GM12878 (cell line): ENCODE results near the gene QSOX2. TPM values are rescaled to one million over a fixed set of nuclear protein-coding genes. Genes with fewer than 3 reads are reported as not detected.

Experiments
- ATAC-seq: fragments of 200-7000 bp; cut with Tn5 transposase; 3 replicates; pipeline ENCODE4 v1.9.1; 2020; ENCODE audit warnings: mild to moderate bottlenecking, moderate library complexity
- BruUV-seq: library from RNA; stranded (reverse); fragments of 400-500 nt; replicated peaks from 2 replicates; lab custom pipeline; 2021; lab: Mats Ljungman, UMichigan
- CTCF ChIA-PET: fragments of 300-600 bp; sonication (Branson Sonifier 250); formaldehyde crosslinking; extraction: SDS; loops from one replicate; lab custom pipeline; 2021; ENCODE audit warnings: inconsistent platforms; lab: Yijun Ruan, JAX
- POLR2A ChIA-PET: fragments of 350-600 bp; formaldehyde crosslinking; extraction: SDS; loops from one replicate; lab custom pipeline; 2021; ENCODE audit warnings: inconsistent platforms; lab: Charles Lee
- RAD21 ChIA-PET: fragments of 300-600 bp; sonication (Branson Sonifier 250); formaldehyde crosslinking; loops from one replicate; lab custom pipeline; 2023; ENCODE audit warnings: antibody characterized with exemption; ENCODE audit not compliant: unreplicated experiment; lab: Charles Lee
- SMC1A ChIA-PET: fragments of 300-600 bp; sonication (Branson Sonifier 250); formaldehyde crosslinking; loops from one replicate; lab custom pipeline; 2023; ENCODE audit not compliant: unreplicated experiment, uncharacterized antibody; lab: Charles Lee
- DNase-seq: peaks from one replicate; pipeline ENCODE4 v3.0.0-alpha.2; 2011; ENCODE audit warnings: low read depth, low spot score
- FAIRE-seq: peaks from 3 replicates; lab custom pipeline; 2011; peaks lifted over from hg19 to GRCh38; lab: Jason Lieb, UNC
- H2AFZ ChIP-seq: 2 replicates; pipeline ENCODE4 v1.6.0; 2011; ENCODE audit warnings: low read depth, low read length, control low read depth; ENCODE audit not compliant: control insufficient read depth
- H3K27ac ChIP-seq: 2 replicates; pipeline ENCODE4 v1.5.1; 2011; ENCODE audit warnings: control low read depth; ENCODE audit not compliant: control insufficient read depth, insufficient read depth
- H3K27me3 ChIP-seq, 2 experiments: replicated peaks in 1 of 2; 2 replicates each; pipeline versions ENCODE4 v1.6.0 to v1.6.1; 2011; ENCODE audit warnings: low read length in 1 of 2; ENCODE audit not compliant: control insufficient read depth in 2 of 2, insufficient read depth in 2 of 2
- H3K36me3 ChIP-seq, 2 experiments: 2 replicates each; pipeline ENCODE4 v1.5.1; 2011; ENCODE audit warnings: low read length in 1 of 2; ENCODE audit not compliant: control insufficient read depth in 2 of 2, insufficient read depth in 2 of 2
- H3K4me1 ChIP-seq: 2 replicates; pipeline ENCODE4 v1.6.1; 2011; ENCODE audit warnings: mild to moderate bottlenecking, low read length, moderate library complexity, mixed read lengths; ENCODE audit not compliant: control insufficient read depth, insufficient read depth
- H3K4me2 ChIP-seq: 2 replicates; pipeline ENCODE4 v1.6.0; 2011; ENCODE audit warnings: control low read depth; ENCODE audit not compliant: control insufficient read depth, insufficient read depth
- H3K4me3 ChIP-seq: fragments of 200-600 bp; sonication (generic); 2 replicates; pipeline ENCODE4 v1.5.1; 2016
- H3K79me2 ChIP-seq: 2 replicates; pipeline ENCODE4 v1.6.0; 2011; ENCODE audit warnings: low read length; ENCODE audit not compliant: control insufficient read depth, insufficient read depth
- H3K9ac ChIP-seq: 2 replicates; pipeline ENCODE4 v1.8.0; 2011; ENCODE audit warnings: low read length, control low read depth, mixed read lengths; ENCODE audit not compliant: control insufficient read depth, insufficient read depth
- H3K9me3 ChIP-seq: replicated peaks from 3 replicates; pipeline ENCODE4 v1.5.1; 2011; ENCODE audit warnings: mild to moderate bottlenecking, low read length; ENCODE audit not compliant: control insufficient read depth, insufficient read depth
- H4K20me1 ChIP-seq: 2 replicates; pipeline ENCODE4 v1.6.0; 2011; ENCODE audit not compliant: control insufficient read depth, insufficient read depth
- ASH2L ChIP-seq: fragments of 300-600, 200-600 bp; sonication (generic); IDR thresholded peaks from 2 replicates; pipeline ENCODE4 v1.6.1; 2017; ENCODE audit warnings: low read depth, mild to moderate bottlenecking, borderline replicate concordance
- ATF7 ChIP-seq: fragments of 450-650 bp; IDR thresholded peaks from 2 replicates; pipeline ENCODE4 v1.6.1; 2016; ENCODE audit warnings: low read depth, mild to moderate bottlenecking
- CHD4 ChIP-seq: fragments of 200-600 bp; sonication (generic); IDR thresholded peaks from 2 replicates; pipeline ENCODE4 v1.6.1; 2016; ENCODE audit warnings: mild to moderate bottlenecking
- CREB1 ChIP-seq: IDR thresholded peaks from 2 replicates; pipeline ENCODE4 v1.6.1; 2012; ENCODE audit warnings: low read depth, mild to moderate bottlenecking, inconsistent platforms
- EGR1 ChIP-seq, 2 experiments: IDR thresholded peaks; 1 replicate in 1 of 2; 2 replicates in 1 of 2; pipeline ENCODE4 v1.6.1; 2011 to 2012; ENCODE audit warnings: low read depth in 2 of 2, low read length in 2 of 2, borderline replicate concordance in 1 of 2, mild to moderate bottlenecking in 1 of 2, moderate library complexity in 1 of 2
- GATAD2B ChIP-seq: fragments of 450-650 bp; conservative IDR thresholded peaks from 2 replicates; pipeline ENCODE4 v1.6.1; 2017; ENCODE audit warnings: low read depth, mild to moderate bottlenecking, moderate library complexity
- HDAC2 ChIP-seq: fragments of 200-600 bp; sonication (generic); IDR thresholded peaks from 2 replicates; pipeline ENCODE4 v1.6.1; 2017
- MEF2A ChIP-seq: IDR thresholded peaks from 2 replicates; pipeline ENCODE4 v1.6.1; 2011; ENCODE audit warnings: low read depth, mild to moderate bottlenecking, low read length, moderate library complexity; ENCODE audit not compliant: insufficient read depth
- SIN3A ChIP-seq: IDR thresholded peaks from 2 replicates; pipeline ENCODE4 v1.6.1; 2012; ENCODE audit warnings: low read depth, low read length, improper control_type of control experiment
- SMC3 ChIP-seq: IDR thresholded peaks from 2 replicates; pipeline ENCODE4 v1.6.1; 2011; ENCODE audit warnings: low read length, improper control_type of control experiment, borderline replicate concordance
- TAF1 ChIP-seq: IDR thresholded peaks from 2 replicates; pipeline ENCODE4 v1.6.1; 2011; ENCODE audit warnings: mild to moderate bottlenecking, low read depth, low read length, borderline replicate concordance
- TARDBP ChIP-seq: IDR thresholded peaks from 2 replicates; pipeline ENCODE4 v1.6.1; 2016; ENCODE audit warnings: borderline replicate concordance
- TCF3 ChIP-seq: IDR thresholded peaks from 2 replicates; pipeline ENCODE4 v1.6.1; 2012; ENCODE audit warnings: low read depth, mild to moderate bottlenecking, low read length, borderline replicate concordance; ENCODE audit not compliant: insufficient read depth
- ZNF24 ChIP-seq: fragments of 450-650 bp; IDR thresholded peaks from 2 replicates; pipeline ENCODE4 v1.6.1; 2017; ENCODE audit warnings: antibody characterized with exemption, mild to moderate bottlenecking
- ZNF622 ChIP-seq: fragments of 450-650 bp; IDR thresholded peaks from 2 replicates; pipeline ENCODE4 v1.6.1; 2017; ENCODE audit warnings: mild to moderate bottlenecking, inconsistent platforms
- ZZZ3 ChIP-seq: IDR thresholded peaks from 2 replicates; pipeline ENCODE4 v1.6.1; 2011; ENCODE audit warnings: low read depth; ENCODE audit not compliant: control insufficient read depth, insufficient read length
- WGBS: methylation state at CpG from one replicate; pipeline ENCODE4 v1.1.6; 2016; ENCODE audit warnings: low lambda C conversion rate; ENCODE audit not compliant: insufficient replicate concordance, insufficient coverage; ENCODE audit errors: missing lambda C conversion rate; 5-methylcytosine and 5-hydroxymethylcytosine counted together
- in situ Hi-C: fragments of 300-500 bp; cut with MboI; formaldehyde crosslinking; loops from 9 replicates; pipeline ENCODE4 v1.14.3; 2018; ENCODE audit warnings: mixed read lengths
- intact Hi-C: fragments of 100-400 bp; cut with micrococcal nuclease; formaldehyde crosslinking; loops from one replicate; pipeline ENCODE4 v1.14.2; 2022; ENCODE audit not compliant: unreplicated experiment
- polyA plus RNA-seq, 11 experiments: library from polyadenylated mRNA; depleted of rRNA in 4 of 11; unstranded in 6 of 11; stranded (reverse) in 5 of 11; fragments of >200 nt; fragmentation: Nextera tagmentation in 4 of 11; fragmentation: Illumina TruSeq in 1 of 11; extraction: Ambion mirVana in 4 of 11; extraction: Trizol in 1 of 11; gene quantifications; 1 replicate in 1 of 11; 2 replicates in 10 of 11; pipeline versions ENCODE4 v1.2.1 to v1.2.3, GENCODE V29; 2011 to 2016; ENCODE audit warnings: inconsistent platforms in 2 of 11, missing spikeins in 2 of 11, low read depth in 1 of 11
- total RNA-seq, 4 experiments: library from RNA; depleted of rRNA in 3 of 4; stranded (reverse); fragments of >200 nt in 3 of 4; fragmentation: Illumina TruSeq in 1 of 4; extraction: Trizol in 1 of 4; gene quantifications; 2 replicates each; pipeline versions ENCODE4 v1.2.1 to v1.2.3, GENCODE V29; 2013 to 2021
- TF ChIP-seq, protein P1 (sequence below): fragments of 450-650 bp; IDR thresholded peaks from 2 replicates; pipeline ENCODE4 v1.6.1; 2017; ENCODE audit warnings: mild to moderate bottlenecking
- TF ChIP-seq, protein P2 (sequence below): fragments of 450-650 bp; IDR thresholded peaks from 2 replicates; pipeline ENCODE4 v1.6.1; 2017; ENCODE audit warnings: low read depth, mild to moderate bottlenecking, moderate library complexity
- TF ChIP-seq, protein P3 (sequence below): fragments of 450-650 bp; IDR thresholded peaks from 2 replicates; pipeline ENCODE4 v1.6.1; 2014; ENCODE audit warnings: mild to moderate bottlenecking
- TF ChIP-seq, protein P4 (sequence below): IDR thresholded peaks from 2 replicates; pipeline ENCODE4 v1.6.1; 2011; ENCODE audit warnings: low read depth, mild to moderate bottlenecking, low read length, moderate library complexity, borderline replicate concordance; ENCODE audit errors: extremely low read depth

The QSOX2 gene
- total and polyA plus RNA-seq, 10 of the 15 experiments (the other 5 are each of a cell fraction or from before 2014, with no cell fraction given), result 0.34 to 16.1 (median 8.2) TPM

DNA sequence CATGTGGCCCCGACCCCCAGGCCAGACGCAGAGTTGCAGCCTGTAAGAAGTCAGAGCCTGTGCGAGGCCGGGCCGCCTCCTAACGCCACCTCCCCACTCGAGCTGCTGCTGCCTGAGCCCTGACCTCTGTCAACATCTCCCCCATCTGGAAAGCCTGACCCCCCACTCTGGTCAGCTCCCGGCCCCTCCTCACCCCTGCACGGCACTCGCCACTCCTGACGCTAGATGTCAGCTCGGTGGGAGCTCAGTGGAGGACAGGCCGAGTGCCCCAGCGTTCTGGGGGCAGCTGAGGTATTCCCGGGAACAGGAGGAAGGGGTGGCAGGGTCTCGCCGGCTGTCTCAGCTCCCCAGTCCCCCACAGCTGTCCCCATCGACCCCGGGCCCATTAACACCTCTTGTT, 60.5 kb downstream of the QSOX2 start:
- TF ChIP-seq TAF1 (no peak), CHD4 (no peak), ZNF24 (no peak), TCF3 (no peak), HDAC2 (no peak), MEF2A (no peak), ASH2L (no peak), EGR1 (IDR thresholded peaks at IDR 0.05; ENCODE audit: borderline replicate concordance in 1 of 2, low read depth in 2 of 2, low read length in 2 of 2) (no peak), SMC3 (no peak), ATF7 (no peak), TARDBP (no peak), GATAD2B (no peak), SIN3A (no peak), ZZZ3 (no peak), CREB1 (no peak), ZNF622 (no peak)
- TF ChIP-seq, protein P1, sequence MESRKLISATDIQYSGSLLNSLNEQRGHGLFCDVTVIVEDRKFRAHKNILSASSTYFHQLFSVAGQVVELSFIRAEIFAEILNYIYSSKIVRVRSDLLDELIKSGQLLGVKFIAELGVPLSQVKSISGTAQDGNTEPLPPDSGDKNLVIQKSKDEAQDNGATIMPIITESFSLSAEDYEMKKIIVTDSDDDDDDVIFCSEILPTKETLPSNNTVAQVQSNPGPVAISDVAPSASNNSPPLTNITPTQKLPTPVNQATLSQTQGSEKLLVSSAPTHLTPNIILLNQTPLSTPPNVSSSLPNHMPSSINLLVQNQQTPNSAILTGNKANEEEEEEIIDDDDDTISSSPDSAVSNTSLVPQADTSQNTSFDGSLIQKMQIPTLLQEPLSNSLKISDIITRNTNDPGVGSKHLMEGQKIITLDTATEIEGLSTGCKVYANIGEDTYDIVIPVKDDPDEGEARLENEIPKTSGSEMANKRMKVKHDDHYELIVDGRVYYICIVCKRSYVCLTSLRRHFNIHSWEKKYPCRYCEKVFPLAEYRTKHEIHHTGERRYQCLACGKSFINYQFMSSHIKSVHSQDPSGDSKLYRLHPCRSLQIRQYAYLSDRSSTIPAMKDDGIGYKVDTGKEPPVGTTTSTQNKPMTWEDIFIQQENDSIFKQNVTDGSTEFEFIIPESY, result no peak
- TF ChIP-seq, protein P2, sequence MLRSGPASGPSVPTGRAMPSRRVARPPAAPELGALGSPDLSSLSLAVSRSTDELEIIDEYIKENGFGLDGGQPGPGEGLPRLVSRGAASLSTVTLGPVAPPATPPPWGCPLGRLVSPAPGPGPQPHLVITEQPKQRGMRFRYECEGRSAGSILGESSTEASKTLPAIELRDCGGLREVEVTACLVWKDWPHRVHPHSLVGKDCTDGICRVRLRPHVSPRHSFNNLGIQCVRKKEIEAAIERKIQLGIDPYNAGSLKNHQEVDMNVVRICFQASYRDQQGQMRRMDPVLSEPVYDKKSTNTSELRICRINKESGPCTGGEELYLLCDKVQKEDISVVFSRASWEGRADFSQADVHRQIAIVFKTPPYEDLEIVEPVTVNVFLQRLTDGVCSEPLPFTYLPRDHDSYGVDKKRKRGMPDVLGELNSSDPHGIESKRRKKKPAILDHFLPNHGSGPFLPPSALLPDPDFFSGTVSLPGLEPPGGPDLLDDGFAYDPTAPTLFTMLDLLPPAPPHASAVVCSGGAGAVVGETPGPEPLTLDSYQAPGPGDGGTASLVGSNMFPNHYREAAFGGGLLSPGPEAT, result no peak
- TF ChIP-seq, protein P3, sequence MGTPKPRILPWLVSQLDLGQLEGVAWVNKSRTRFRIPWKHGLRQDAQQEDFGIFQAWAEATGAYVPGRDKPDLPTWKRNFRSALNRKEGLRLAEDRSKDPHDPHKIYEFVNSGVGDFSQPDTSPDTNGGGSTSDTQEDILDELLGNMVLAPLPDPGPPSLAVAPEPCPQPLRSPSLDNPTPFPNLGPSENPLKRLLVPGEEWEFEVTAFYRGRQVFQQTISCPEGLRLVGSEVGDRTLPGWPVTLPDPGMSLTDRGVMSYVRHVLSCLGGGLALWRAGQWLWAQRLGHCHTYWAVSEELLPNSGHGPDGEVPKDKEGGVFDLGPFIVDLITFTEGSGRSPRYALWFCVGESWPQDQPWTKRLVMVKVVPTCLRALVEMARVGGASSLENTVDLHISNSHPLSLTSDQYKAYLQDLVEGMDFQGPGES, result no peak
- TF ChIP-seq, protein P4, sequence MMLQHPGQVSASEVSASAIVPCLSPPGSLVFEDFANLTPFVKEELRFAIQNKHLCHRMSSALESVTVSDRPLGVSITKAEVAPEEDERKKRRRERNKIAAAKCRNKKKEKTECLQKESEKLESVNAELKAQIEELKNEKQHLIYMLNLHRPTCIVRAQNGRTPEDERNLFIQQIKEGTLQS, result no peak
- ChIA-PET CTCF (interaction anchor here (0.7 to 1.1 kb wide), 2 partner anchors 32 to 66 kb away, joined by 3 to 4 read pairs; no protein-coding TSS in a partner anchor), SMC1A (no interaction called here), POLR2A (no interaction called here), RAD21 (no interaction called here)
- intact Hi-C loops, result no loop called here
- no peaks in the 10 kb centered on the region for H4K20me1 ChIP-seq
- H3K27me3 ChIP-seq, result no peaks in the 10 kb centered on the region; a peak in 1 of 4 replicates
- in situ Hi-C loops, result no loop called here
- ATAC-seq (no peak), FAIRE-seq (no peak), DNase-seq (no peak)
- H3K4me1 ChIP-seq, result no peaks in the 10 kb centered on the region
- no peak overlapping the region for H3K27ac ChIP-seq
- H3K9me3 ChIP-seq, result no peaks in the 10 kb centered on the region
- H3K9ac ChIP-seq, result no peak overlapping the region
- H3K79me2 ChIP-seq, result no peaks in the 10 kb centered on the region
- H3K4me2 ChIP-seq, result no peak overlapping the region
- H3K36me3 ChIP-seq, result no peaks in the 10 kb centered on the region
- whole genome bisulfite sequencing, result 48% methylated on average over 18 of the region's 19 CpGs
- no peak overlapping the region for H2AFZ ChIP-seq
- no TSS peak for BruUV-seq
- no peak overlapping the region for H3K4me3 ChIP-seq
